SH-SY5Y (cell line): ENCODE measurements around the gene SMAD3.

ENCODE experiments used
- GATA2 ChIP-seq: IDR thresholded peaks from 2 replicates; pipeline ENCODE4 v1.6.1; 2011; ENCODE audit warnings: mild to moderate bottlenecking, low read depth, low read length
- GATA3 ChIP-seq: IDR thresholded peaks from 2 replicates; pipeline ENCODE4 v1.6.1; 2011; ENCODE audit warnings: low read depth, mild to moderate bottlenecking, low read length, moderate library complexity

- TF ChIP-seq GATA2 (no peak), GATA3 (no peak)
Observed at GRCh38 chr15:67148196-67148701, 82.8 kb downstream of the SMAD3 start.
